Type B pancreatic cell (in vitro differentiated cells): Measurements from ENCODE around the gene LDAH. TPM values are rescaled to one million over a fixed set of nuclear protein-coding genes. Genes with fewer than 3 reads are reported as not detected.
A peak's percentile ranks its signal among the peaks of the same experiment; 100 is the strongest.

Experiments used
- DNase-seq: peaks from one replicate; pipeline ENCODE4 v3.0.0; 2021; ENCODE audit warnings: mixed read lengths; ENCODE audit not compliant: unreplicated experiment; ENCODE audit errors: extremely low spot score
- H3K27ac Mint-ChIP-seq: 2 replicates; pipeline ENCODE4 v1.8.0; 2021; ENCODE audit warnings: mild to moderate bottlenecking, mixed read lengths
- H3K27me3 Mint-ChIP-seq: 2 replicates; pipeline ENCODE4 v1.8.0; 2021; ENCODE audit warnings: mixed read lengths
- H3K36me3 Mint-ChIP-seq: 2 replicates; pipeline ENCODE4 v1.8.0; 2021; ENCODE audit warnings: mixed read lengths
- H3K4me1 Mint-ChIP-seq: one replicate; pipeline ENCODE4 v1.8.0; 2021; ENCODE audit warnings: mixed read lengths; ENCODE audit not compliant: unreplicated experiment
- H3K4me3 Mint-ChIP-seq: 2 replicates; pipeline ENCODE4 v1.8.0; 2021; ENCODE audit warnings: mild to moderate bottlenecking, mixed read lengths
- H3K9me3 Mint-ChIP-seq: 2 replicates; pipeline ENCODE4 v1.8.0; 2021; ENCODE audit warnings: mixed read lengths
- total RNA-seq: library from RNA; stranded (reverse); gene quantifications from 2 replicates; pipeline ENCODE4 v1.2.1, GENCODE V29; 2021; ENCODE audit warnings: low replicate concordance
- TF ChIP-seq, protein P1 (sequence below): fragments of 200-600 bp; sonication (generic); conservative IDR thresholded peaks from 2 replicates; pipeline ENCODE4 v1.5.0; 2021; ENCODE audit warnings: antibody characterized with exemption, mild to moderate bottlenecking

LDAH gene
- total RNA-seq, 1 donor from 2014 or later, result 30.1 TPM

DNA sequence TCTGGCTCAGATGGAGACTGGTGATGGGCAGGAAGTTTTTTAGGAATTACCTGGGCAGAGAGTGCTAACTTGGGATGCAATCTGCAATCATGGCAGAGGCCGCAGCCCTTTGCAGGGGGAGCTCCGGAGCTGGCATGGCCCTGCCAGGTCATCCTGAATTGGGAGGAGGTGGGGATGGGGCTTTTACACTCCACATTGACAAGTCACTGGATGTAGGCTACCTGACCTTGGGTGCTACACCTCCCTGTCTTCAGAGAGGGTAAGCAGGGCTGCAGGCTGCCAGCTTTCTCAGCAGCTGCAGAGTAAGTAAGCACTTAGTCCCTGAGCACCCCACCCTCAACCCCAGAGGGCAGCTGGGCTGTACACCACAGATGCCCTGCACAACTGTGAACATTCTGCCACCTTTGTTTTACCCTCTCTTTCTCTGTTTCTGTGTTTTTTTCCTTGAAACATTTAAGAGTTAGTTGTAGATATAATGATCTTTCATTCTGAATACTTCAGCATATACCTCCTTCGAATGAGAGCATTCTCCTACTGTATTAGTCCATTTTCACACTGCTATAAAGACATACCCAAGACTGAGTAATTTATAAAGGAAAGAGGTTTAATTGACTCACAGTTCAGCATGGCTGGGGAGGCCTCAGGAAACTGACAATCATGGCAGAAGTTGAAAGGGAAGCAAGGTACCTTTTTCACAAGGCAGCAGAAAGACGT is 165.2 kb downstream of the LDAH start:
- no peaks in the 10 kb centered on the region for H3K9me3 Mint-ChIP-seq
- DNase-seq, result no peak
- TF ChIP-seq, protein P1, sequence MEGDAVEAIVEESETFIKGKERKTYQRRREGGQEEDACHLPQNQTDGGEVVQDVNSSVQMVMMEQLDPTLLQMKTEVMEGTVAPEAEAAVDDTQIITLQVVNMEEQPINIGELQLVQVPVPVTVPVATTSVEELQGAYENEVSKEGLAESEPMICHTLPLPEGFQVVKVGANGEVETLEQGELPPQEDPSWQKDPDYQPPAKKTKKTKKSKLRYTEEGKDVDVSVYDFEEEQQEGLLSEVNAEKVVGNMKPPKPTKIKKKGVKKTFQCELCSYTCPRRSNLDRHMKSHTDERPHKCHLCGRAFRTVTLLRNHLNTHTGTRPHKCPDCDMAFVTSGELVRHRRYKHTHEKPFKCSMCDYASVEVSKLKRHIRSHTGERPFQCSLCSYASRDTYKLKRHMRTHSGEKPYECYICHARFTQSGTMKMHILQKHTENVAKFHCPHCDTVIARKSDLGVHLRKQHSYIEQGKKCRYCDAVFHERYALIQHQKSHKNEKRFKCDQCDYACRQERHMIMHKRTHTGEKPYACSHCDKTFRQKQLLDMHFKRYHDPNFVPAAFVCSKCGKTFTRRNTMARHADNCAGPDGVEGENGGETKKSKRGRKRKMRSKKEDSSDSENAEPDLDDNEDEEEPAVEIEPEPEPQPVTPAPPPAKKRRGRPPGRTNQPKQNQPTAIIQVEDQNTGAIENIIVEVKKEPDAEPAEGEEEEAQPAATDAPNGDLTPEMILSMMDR, result no peak
- no peaks in the 10 kb centered on the region for H3K4me1 Mint-ChIP-seq
- H3K4me3 Mint-ChIP-seq, result no peak overlapping the region
- H3K36me3 Mint-ChIP-seq, result no peaks in the 10 kb centered on the region
- H3K27me3 Mint-ChIP-seq, result peaks cover 76% of the 10 kb centered on the region
- no peak overlapping the region for H3K27ac Mint-ChIP-seq

DNA sequence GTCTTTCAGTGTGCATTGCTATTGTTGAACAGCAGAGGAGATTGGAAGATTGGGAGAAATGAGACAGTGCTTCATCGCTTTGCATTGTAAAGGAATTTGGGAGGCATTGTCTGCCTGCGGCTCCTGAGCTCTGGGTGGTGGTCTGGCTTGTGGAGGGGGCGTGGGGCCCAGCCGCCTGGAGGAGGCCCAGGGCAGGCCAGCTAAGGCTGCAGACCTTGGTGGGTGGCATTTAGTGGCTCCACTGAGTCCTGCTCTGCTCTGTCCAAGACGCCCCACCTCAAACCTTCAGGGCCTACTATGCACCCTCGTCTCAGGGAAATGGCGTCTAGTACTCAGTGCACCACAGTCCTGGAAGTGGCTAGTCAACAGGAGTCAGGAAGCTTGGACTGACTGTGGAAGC is 166.3 kb downstream of the LDAH start:
- no peaks in the 10 kb centered on the region for H3K9me3 Mint-ChIP-seq

DNA sequence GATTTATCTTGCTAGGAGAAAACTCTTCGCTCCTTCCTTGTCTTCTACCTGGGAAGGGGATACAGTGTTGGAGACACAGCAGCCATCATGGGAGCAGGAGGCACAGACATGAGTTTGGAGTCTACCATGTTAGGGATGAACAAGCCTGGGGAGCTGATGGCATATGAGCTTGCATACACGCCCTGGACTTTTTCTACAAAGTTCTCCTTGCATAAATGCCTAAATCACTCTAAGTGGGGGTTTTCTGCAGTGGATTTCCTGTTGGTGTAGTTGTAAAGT is 168.4 kb downstream of the LDAH start:
- Mint-ChIP-seq H3K9me3 (no peaks in the 10 kb centered on the region), H3K4me3 (no peak overlapping the region), H3K27me3 (peaks cover 45% of the 10 kb centered on the region), H3K4me1 (peaks cover 9% of the 10 kb centered on the region), H3K27ac (no peak overlapping the region), H3K36me3 (no peaks in the 10 kb centered on the region)
- DNase-seq, result no peak
- TF ChIP-seq, protein P1, result no peak

More for the DNA sequence above, 166.3 kb downstream of the LDAH start:
- Mint-ChIP-seq H3K36me3 (no peaks in the 10 kb centered on the region), H3K4me3 (no peak overlapping the region), H3K27ac (no peak overlapping the region), H3K27me3 (peaks cover 65% of the 10 kb centered on the region), H3K4me1 (no peaks in the 10 kb centered on the region)
- DNase-seq, result no peak
- TF ChIP-seq, protein P1, result no peak

DNA sequence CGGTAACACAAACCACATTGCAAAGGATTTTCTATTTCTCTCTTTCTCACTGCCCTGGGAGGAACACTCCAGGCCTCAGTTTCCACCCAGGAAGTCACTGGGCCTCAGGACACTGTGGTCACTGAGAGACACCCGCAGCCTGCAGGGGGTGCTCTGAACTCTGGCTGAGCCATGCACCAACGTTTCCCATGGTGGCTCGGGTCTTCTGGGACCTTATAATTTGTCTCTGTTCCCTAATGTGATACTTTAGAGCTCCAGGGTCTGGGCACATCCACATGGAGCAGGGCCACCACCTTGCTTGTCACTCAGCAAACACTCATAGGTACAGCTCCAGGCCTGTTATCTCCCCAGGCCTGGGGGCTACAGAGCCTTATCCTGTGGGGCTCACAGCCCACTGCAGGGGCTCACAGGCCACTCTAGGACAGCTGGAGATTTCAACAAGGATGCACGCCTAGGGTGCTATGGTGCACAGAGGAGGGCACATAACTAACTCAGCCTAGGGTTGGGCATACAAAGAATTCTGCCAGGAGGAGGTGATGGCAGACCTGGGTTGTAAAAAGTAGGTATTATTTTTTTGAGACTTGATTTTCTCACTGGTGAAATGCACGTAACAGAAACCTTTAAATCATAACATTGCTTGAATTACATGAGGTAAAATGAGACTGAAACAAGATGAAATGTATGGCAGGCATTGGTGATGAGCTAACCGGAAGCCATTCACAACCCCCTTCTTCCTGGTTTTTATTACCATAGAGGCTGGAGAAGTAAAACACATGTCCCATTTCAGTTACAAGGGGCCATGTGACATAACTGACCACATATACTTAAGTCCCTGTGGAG is 169.0 kb downstream of the LDAH start:
- Mint-ChIP-seq H3K9me3 (no peaks in the 10 kb centered on the region), H3K4me1 (peaks cover 14% of the 10 kb centered on the region), H3K27ac (no peak overlapping the region), H3K4me3 (no peak overlapping the region), H3K36me3 (no peaks in the 10 kb centered on the region), H3K27me3 (peaks cover 39% of the 10 kb centered on the region)
- TF ChIP-seq, protein P1, result no peak
- no peak for DNase-seq

DNA sequence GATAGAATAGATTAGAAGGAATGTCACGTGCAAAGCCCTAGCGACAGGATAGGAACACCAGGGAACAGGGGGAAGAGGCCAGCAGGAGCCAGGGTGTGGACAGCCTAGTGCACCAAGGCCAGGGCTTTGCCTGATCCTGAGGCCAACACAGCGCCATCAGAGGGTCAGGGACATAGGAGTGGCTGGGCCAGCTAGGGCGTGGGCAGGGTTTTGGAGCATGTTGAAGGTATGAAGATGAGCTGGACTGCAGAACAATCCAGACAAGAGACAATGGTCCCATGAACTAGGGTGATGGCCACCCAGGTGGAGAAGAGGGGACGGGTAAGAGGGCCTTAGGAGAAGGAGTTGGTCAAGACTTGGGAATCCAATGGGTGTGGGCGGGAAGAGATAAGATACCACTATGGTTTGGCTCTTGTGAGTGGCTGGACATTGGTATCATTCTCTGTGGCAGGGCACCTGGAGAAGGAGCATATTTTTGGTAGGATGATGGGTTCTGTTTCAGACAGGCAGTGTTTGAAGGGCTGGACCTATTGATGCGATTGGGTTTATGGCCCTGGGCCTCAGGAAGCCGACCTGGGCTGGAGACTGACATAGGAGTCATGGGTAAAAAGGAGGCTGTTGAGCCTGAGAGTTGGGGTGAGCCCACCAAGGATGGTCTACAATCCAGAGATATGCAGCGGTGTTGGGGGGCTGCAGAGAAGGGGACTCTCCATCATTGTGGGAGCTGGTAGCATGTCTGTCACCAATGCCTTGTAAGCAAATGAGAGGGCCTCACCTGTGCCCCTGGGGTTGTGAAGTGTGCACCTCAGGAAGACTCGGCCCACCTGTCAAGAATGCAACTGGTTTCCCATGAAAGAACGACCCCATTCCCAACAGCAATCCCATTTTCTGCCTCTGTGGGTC is 170.0 kb downstream of the LDAH start:
- H3K36me3 Mint-ChIP-seq, result no peaks in the 10 kb centered on the region
- no peak for DNase-seq
- H3K4me1 Mint-ChIP-seq, result peaks cover 24% of the 10 kb centered on the region
- H3K27ac Mint-ChIP-seq, result no peak overlapping the region
- no peaks in the 10 kb centered on the region for H3K9me3 Mint-ChIP-seq
- H3K27me3 Mint-ChIP-seq, result peaks cover 32% of the 10 kb centered on the region
- H3K4me3 Mint-ChIP-seq, result peak overlapping the region; percentile 18
- TF ChIP-seq, protein P1, result no peak
